HG02588 (cell line): ENCODE measurements around the gene TOP3A.
"Not testable (repeated sequence)": the region's sequence is repeated elsewhere in the genome, so short reads cannot be mapped to it uniquely, and the experiment has no call there.

Experiments
- ATAC-seq: cut with Tn5 transposase; IDR thresholded peaks from one replicate; pipeline ENCODE4 v1.9.1; 2021; ENCODE audit warnings: mild to moderate bottlenecking, moderate library complexity; ENCODE audit not compliant: unreplicated experiment

The TOP3A gene, protein sequence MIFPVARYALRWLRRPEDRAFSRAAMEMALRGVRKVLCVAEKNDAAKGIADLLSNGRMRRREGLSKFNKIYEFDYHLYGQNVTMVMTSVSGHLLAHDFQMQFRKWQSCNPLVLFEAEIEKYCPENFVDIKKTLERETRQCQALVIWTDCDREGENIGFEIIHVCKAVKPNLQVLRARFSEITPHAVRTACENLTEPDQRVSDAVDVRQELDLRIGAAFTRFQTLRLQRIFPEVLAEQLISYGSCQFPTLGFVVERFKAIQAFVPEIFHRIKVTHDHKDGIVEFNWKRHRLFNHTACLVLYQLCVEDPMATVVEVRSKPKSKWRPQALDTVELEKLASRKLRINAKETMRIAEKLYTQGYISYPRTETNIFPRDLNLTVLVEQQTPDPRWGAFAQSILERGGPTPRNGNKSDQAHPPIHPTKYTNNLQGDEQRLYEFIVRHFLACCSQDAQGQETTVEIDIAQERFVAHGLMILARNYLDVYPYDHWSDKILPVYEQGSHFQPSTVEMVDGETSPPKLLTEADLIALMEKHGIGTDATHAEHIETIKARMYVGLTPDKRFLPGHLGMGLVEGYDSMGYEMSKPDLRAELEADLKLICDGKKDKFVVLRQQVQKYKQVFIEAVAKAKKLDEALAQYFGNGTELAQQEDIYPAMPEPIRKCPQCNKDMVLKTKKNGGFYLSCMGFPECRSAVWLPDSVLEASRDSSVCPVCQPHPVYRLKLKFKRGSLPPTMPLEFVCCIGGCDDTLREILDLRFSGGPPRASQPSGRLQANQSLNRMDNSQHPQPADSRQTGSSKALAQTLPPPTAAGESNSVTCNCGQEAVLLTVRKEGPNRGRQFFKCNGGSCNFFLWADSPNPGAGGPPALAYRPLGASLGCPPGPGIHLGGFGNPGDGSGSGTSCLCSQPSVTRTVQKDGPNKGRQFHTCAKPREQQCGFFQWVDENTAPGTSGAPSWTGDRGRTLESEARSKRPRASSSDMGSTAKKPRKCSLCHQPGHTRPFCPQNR

GRCh38 chr17:18314731-18315561 is at the start of gene TOP3A, which contains the start of gene SMCR8:
Gene TOP3A, minus strand, starts transcription at chr17:18314994. Its CDS starts 216 bp downstream, at chr17:18314778.
Gene SMCR8, plus strand, starts transcription at chr17:18315293. Its CDS starts 497 bp downstream, at chr17:18315790.
- peak; percentile 83 for ATAC-seq

DNA sequence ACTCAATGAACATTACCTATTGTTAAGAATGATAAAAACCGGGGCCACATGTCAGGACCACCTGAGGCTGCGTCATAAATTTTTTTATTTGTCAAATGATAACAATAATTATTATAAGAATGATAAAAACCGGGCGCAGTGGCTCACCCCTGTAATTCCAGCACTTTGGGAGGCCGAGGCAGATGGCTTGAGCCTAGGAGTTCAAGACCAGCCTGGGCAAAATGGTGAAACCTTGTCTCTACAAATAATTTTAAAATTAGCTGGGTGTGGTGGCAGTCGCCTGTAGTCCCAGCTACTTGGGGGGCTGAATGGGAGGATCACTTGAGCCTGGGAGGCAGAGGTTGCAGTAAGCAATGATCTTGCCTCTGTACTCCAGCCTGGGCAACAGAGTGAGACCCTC is 49.4 kb upstream of the TOP3A start:
- ATAC-seq, result no peak

- peak; percentile 98 for ATAC-seq
These were observed 48.6 kb upstream of the TOP3A start, which contains the start of gene SHMT1 for GRCh38 chr17:18363101-18364049. Gene SHMT1, minus strand, starts transcription at chr17:18363550. Its CDS starts 7,569 bp downstream, at chr17:18355981.

DNA sequence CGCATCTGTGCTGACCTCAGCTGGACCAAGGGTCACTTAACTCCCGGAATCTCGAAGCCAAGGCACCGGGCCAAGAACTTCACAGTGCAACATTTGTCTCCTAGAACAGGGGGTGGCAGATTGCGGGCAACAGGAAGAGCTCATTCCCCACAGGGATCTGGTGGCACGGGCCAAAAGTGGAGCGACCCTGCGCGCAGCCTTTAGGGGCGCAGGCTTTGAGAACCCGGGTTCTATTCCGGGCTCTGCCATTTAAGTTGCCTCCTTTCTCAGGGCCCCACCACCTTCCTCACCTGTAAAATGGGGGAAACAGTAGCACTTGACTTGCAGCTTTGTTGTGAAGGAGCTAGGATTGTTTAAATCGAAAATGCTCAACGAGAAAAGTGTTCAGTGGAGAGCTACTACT is 47.9 kb upstream of the TOP3A start:
- ATAC-seq, result no peak

- no peak for ATAC-seq
These were observed 47.3 kb upstream of the TOP3A start for GRCh38 chr17:18361837-18362697.

DNA sequence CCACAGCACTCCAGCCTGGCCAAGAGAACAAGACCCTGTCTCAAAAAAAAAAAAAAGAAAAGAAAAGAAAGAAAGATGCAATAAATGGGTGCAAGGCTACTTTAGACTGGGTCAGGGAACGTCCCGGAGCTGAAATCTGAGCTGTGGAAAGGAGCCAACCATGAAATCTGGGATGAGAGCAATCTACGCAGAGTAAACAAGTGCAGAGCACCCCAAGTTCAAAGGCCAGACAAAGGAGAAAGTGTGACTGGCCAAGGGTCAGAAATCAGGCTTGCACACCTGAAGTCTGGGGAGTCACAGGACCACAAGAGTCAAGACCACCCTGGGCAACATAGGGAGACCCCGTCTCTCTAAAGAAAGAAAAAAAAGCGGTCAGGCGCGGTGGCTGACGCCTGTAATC is 45.7 kb upstream of the TOP3A start:
- no peak for ATAC-seq

GRCh38 chr17:18356624-18357023 is 41.8 kb upstream of the TOP3A start:
- no peak for ATAC-seq

GRCh38 chr17:18353541-18353940 is 38.7 kb upstream of the TOP3A start:
- ATAC-seq, result no peak

GRCh38 chr17:18344021-18344420 is 29.2 kb upstream of the TOP3A start:
- ATAC-seq, result no peak

GRCh38 chr17:18339933-18340332 is 25.1 kb upstream of the TOP3A start:
- no peak for ATAC-seq

DNA sequence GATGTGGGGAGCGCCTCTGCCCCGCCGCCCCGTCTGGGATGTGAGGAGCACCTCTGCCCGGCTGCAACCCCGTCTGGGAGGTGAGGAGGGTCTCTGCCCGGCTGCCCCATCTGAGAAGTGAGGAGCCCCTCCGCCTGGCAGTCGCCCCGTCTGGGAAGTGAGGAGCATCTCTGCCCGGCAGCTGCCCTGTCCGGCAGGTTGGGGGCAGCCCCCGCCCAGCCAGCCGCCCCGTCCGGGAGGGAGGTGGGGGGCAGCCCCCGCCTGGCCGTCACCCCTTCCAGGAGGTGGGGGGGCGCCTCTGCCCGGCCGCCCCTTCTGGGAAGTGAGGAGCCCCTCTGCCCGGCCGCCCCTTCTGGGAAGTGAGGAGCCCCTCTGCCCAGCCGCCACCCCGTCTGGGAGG is 23.4 kb upstream of the TOP3A start:
- ATAC-seq, result not testable (repeated sequence)

- ATAC-seq, result no peak
These were observed 18.2 kb upstream of the TOP3A start for GRCh38 chr17:18332909-18333489.

- ATAC-seq, result no peak
These were observed 17.1 kb upstream of the TOP3A start for GRCh38 chr17:18331879-18332278.

DNA sequence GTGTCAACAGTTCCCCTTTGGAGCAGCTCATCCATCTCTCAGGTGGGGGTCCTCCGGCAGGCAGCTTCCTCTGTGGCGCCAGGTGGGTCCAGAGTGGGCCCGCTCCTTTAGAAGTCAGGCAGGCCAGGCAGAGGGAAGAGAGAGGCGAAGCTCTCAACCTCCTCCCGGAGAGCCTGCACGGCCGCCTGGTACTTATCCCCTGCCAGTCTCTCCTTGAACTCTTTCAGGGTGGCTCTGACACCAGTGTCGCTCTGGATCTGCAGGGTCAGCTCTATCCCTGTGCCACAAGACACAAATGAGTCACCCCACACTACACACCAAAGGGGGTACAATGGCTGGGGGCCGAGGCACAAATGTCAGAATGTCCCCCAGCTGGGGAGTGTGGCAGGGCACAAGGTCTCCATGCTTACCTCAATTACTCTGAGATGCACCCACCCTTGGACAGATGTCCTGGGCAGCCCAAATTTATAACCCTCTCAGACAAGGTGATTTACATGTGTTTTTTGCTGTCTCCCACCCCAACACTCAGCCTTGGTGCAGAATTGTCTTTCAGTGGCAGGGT is 13.9 kb upstream of the TOP3A start:
- ATAC-seq, result no peak

DNA sequence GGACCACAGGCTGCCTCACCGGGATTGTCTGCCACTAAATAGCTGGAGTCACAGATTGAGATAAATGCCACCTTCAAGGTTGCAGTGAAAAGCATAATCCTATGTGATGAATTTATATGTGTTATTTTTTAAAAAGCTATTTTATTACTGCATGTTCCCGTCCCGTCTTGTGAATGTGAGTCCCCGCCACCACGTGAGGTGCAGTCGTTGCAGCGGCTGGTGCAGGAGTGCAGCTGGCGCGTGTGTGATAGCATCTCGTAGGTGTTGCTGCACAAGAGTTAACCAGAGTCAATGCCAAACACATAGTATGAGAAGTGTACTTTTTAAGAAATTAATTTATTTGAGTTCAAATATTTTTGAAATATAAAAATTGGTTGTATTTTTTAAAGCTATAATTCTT is 12.8 kb upstream of the TOP3A start:
- ATAC-seq, result no peak

DNA sequence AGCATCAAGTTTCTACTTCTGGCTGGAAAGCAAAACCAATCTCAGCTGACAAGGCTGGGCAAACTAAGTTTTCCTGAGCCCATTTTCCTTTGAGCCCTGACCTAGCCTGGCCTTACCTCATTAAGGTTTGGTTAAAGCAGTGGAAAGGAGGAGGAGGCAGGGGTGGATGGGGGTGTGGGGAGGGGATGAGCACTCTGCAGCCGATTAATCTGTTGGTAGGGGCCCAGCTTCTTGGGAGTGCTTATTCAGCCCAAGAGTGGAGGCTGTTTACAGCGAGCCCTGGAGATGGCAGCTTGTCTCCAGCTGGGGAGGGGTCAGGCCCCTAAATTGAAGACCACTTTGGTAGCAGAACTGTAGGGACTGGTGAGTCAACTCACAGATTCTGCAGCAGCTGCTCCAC is 12.3 kb upstream of the TOP3A start:
- no peak for ATAC-seq

DNA sequence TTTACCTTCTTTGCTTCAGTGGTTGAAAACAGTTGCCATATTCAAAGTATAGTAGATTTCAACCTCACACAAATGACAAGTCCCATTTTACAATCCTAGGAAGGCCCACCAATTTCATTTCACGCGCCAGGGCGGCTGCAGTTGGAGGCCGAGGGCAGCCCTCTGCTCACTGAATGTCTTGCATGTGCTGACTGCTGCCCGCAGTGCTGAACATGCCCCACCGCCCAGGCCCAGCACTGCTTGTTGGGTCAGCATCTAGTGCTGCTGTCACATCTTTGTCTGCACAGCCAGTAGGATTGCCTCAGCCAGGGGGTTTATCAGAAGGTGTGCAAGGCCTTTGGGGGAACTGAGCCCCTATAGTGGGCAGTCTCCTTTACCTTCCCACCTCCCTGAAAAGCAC is 11.8 kb upstream of the TOP3A start:
- no peak for ATAC-seq

GRCh38 chr17:18326039-18326438 is 11.2 kb upstream of the TOP3A start:
- ATAC-seq, result no peak
